ENCODE measurements around the gene LYRM2.

- TF ChIP-seq CTCF (IDR thresholded peaks at IDR 0.05; ENCODE audit: low read length) (no peak), EZH2 (optimal IDR thresholded peaks at IDR 0.05; ENCODE audit: low read depth, low read length) (no peak)
These were observed 36.4 kb downstream of the LYRM2 start for GRCh38 chr6:89602166-89602565.

Measured in MM.1S (cell line).